ENCODE measurements around the gene MICAL2.

MICAL2 gene

GRCh38 chr11:12270817-12271216 is 160.4 kb downstream of the MICAL2 start:
- Histone ChIP-seq H3K36me3 (ENCODE audit: control insufficient read depth in 2 of 2, insufficient read depth in 1 of 2, low read length in 2 of 2) (no peaks in the 10 kb centered on the region), H3K27ac (ENCODE audit: extremely low read depth, low read depth, low read length) (no peak overlapping the region), H3K4me1 (ENCODE audit: control insufficient read depth, insufficient read depth, low read length) (no peaks in the 10 kb centered on the region), H3K9me3 (ENCODE audit: control insufficient read depth, insufficient read depth, low read depth, low read length) (no peaks in the 10 kb centered on the region), H3K4me3 (ENCODE audit: low read depth, low read length) (no peak overlapping the region)
- TF ChIP-seq ZNF114 (tag by site-specific recombination; IDR thresholded peaks at IDR 0.05), result no peak
- ChIA-PET CTCF (interaction anchor here (1.1 to 3.6 kb wide), 4 partner anchors 11 to 227 kb away, joined by 4 to 18 read pairs (median 7); no protein-coding TSS in a partner anchor), POLR2A (no interaction called here)

GRCh38 chr11:12271241-12271640 is 160.9 kb downstream of the MICAL2 start:
- no peak overlapping the region for H3K27ac ChIP-seq (ENCODE audit: extremely low read depth, low read depth, low read length)
- H3K4me1 ChIP-seq (ENCODE audit: control insufficient read depth, insufficient read depth, low read length), result no peaks in the 10 kb centered on the region
- TF ChIP-seq ZNF621 (tag by site-specific recombination; IDR thresholded peaks at IDR 0.05) (no peak), ZNF449 (tag by site-specific recombination; IDR thresholded peaks at IDR 0.05) (no peak), SALL2 (tag by site-specific recombination; IDR thresholded peaks at IDR 0.05; ENCODE audit: borderline replicate concordance) (no peak), ZNF843 (tag by site-specific recombination; IDR thresholded peaks at IDR 0.05) (no peak), ZNF639 (tag by site-specific recombination; IDR thresholded peaks at IDR 0.05) (no peak), SCRT1 (tag by site-specific recombination; IDR thresholded peaks at IDR 0.05; ENCODE audit: borderline replicate concordance) (no peak), PRDM6 (tag by site-specific recombination; IDR thresholded peaks at IDR 0.05) (no peak), SCRT2 (tag by site-specific recombination; IDR thresholded peaks at IDR 0.05) (no peak), ZNF629 (tag by site-specific recombination; IDR thresholded peaks at IDR 0.05) (no peak), ZNF626 (tag by site-specific recombination; IDR thresholded peaks at IDR 0.05) (no peak), TRIM28 (IDR thresholded peaks at IDR 0.05; ENCODE audit: borderline replicate concordance, low read length) (no peak), ZNF623 (tag by site-specific recombination; IDR thresholded peaks at IDR 0.05) (no peak)
- no peaks in the 10 kb centered on the region for H3K36me3 ChIP-seq (ENCODE audit: control insufficient read depth in 2 of 2, insufficient read depth in 1 of 2, low read length in 2 of 2)
- no peaks in the 10 kb centered on the region for H3K9me3 ChIP-seq (ENCODE audit: control insufficient read depth, insufficient read depth, low read depth, low read length)
- no peak overlapping the region for H3K4me3 ChIP-seq (ENCODE audit: low read depth, low read length)
- ChIA-PET CTCF (interaction anchor here (1.1 to 3.6 kb wide), 4 partner anchors 10 to 227 kb away, joined by 4 to 18 read pairs (median 7); no protein-coding TSS in a partner anchor), POLR2A (no interaction called here)

- CTCF ChIA-PET, result interaction anchor here (1.1 to 3.6 kb wide), 4 partner anchors 10 to 228 kb away, joined by 4 to 18 read pairs (median 6); no protein-coding TSS in a partner anchor
- Histone ChIP-seq H3K36me3 (ENCODE audit: control insufficient read depth in 2 of 2, insufficient read depth in 1 of 2, low read length in 2 of 2) (no peaks in the 10 kb centered on the region), H3K27ac (ENCODE audit: extremely low read depth, low read depth, low read length) (no peak overlapping the region), H3K4me3 (ENCODE audit: low read depth, low read length) (no peak overlapping the region), H3K4me1 (ENCODE audit: control insufficient read depth, insufficient read depth, low read length) (no peaks in the 10 kb centered on the region), H3K9me3 (ENCODE audit: control insufficient read depth, insufficient read depth, low read depth, low read length) (no peaks in the 10 kb centered on the region)
- POLR2A ChIA-PET, result no interaction called here
- no peak for TF ChIP-seq GLI4 (tag by site-specific recombination; IDR thresholded peaks at IDR 0.05)
- TF ChIP-seq ZNF514 (tag by site-specific recombination; IDR thresholded peaks at IDR 0.05), result no peak
- no peak for TF ChIP-seq ZNF530 (tag by site-specific recombination; IDR thresholded peaks at IDR 0.05; ENCODE audit: low read depth)
- no peak for TF ChIP-seq WT1 (tag by site-specific recombination; IDR thresholded peaks at IDR 0.05)
- TF ChIP-seq GLIS2 (tag by site-specific recombination; IDR thresholded peaks at IDR 0.05), result no peak
- TF ChIP-seq ZXDB (tag by site-specific recombination; IDR thresholded peaks at IDR 0.05), result no peak
- no peak for TF ChIP-seq KLF8 (tag by site-specific recombination; IDR thresholded peaks at IDR 0.05)
- no peak for TF ChIP-seq ZNF350 (tag by site-specific recombination; IDR thresholded peaks at IDR 0.05)
- no peak for TF ChIP-seq ZNF768 (tag by site-specific recombination; IDR thresholded peaks at IDR 0.05)
- no peak for TF ChIP-seq TCF7L2 (IDR thresholded peaks at IDR 0.05; ENCODE audit: borderline replicate concordance, low read depth, low read length)
- no peak for TF ChIP-seq ZFP69B (tag by site-specific recombination; IDR thresholded peaks at IDR 0.05)
- TF ChIP-seq ZNF121 (tag by site-specific recombination; IDR thresholded peaks at IDR 0.05), result no peak
- no peak for TF ChIP-seq ZFP37 (tag by site-specific recombination; IDR thresholded peaks at IDR 0.05)
Measured at GRCh38 chr11:12271826-12272366, 161.5 kb downstream of the MICAL2 start.

Data from HEK293 (cell line).